ENCODE measurements around the gene FCGR3B.
"Not testable (repeated sequence)": the region's sequence is repeated elsewhere in the genome, so short reads cannot be mapped to it uniquely, and the experiment has no call there.

- not testable (repeated sequence) for TF ChIP-seq CTCF (tag by site-specific recombination; IDR thresholded peaks at IDR 0.05)
- TF ChIP-seq, protein P1, sequence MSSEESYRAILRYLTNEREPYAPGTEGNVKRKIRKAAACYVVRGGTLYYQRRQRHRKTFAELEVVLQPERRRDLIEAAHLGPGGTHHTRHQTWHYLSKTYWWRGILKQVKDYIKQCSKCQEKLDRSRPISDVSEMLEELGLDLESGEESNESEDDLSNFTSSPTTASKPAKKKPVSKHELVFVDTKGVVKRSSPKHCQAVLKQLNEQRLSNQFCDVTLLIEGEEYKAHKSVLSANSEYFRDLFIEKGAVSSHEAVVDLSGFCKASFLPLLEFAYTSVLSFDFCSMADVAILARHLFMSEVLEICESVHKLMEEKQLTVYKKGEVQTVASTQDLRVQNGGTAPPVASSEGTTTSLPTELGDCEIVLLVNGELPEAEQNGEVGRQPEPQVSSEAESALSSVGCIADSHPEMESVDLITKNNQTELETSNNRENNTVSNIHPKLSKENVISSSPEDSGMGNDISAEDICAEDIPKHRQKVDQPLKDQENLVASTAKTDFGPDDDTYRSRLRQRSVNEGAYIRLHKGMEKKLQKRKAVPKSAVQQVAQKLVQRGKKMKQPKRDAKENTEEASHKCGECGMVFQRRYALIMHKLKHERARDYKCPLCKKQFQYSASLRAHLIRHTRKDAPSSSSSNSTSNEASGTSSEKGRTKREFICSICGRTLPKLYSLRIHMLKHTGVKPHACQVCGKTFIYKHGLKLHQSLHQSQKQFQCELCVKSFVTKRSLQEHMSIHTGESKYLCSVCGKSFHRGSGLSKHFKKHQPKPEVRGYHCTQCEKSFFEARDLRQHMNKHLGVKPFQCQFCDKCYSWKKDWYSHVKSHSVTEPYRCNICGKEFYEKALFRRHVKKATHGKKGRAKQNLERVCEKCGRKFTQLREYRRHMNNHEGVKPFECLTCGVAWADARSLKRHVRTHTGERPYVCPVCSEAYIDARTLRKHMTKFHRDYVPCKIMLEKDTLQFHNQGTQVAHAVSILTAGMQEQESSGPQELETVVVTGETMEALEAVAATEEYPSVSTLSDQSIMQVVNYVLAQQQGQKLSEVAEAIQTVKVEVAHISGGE (tag by site-specific recombination; conservative IDR thresholded peaks at IDR 0.05; ENCODE audit: low read depth) = not testable (repeated sequence)
Observed at GRCh38 chr1:161653541-161653940, 22.6 kb upstream of the FCGR3B start.
